NCI-H460 (cell line): ENCODE data around the gene CHP2. TPM values are rescaled to one million over a fixed set of nuclear protein-coding genes. Genes with fewer than 3 reads are reported as not detected.
"Not testable (repeated sequence)": the region's sequence is repeated elsewhere in the genome, so short reads cannot be mapped to it uniquely, and the experiment has no call there.

ENCODE experiments used
- DNase-seq: peaks from one replicate; pipeline ENCODE4 v3.0.0-alpha.2; 2016; ENCODE audit warnings: low read depth; ENCODE audit errors: extremely low read depth
- total RNA-seq: library from RNA; depleted of rRNA; stranded (reverse); fragments of >200 nt; shearing (Covaris generic); gene quantifications from 2 replicates; pipeline ENCODE4 v1.2.3, GENCODE V29; 2014

CHP2 gene
- total RNA-seq, 1 experiment from 2014 or later, result not detected

DNA sequence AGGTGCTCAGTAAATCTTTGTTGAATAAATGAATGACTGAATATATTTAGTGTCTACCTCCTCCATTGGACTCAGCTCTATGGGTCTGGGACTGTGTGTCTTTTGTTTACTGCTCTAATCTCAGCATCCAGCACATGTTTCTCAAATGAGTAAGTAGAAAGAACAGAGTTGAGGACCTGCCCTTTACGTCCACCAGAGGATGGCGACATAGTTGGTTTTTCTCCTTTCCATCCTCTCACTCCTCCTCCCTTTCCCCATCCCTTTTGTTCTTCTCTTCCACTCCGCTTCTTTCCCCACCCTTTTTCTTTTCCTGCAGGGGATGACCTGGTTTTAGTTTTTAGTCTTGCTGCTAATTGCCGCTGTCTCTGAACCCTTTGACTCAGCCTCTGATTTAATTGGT is 12.1 kb upstream of the CHP2 start:
- no peak for DNase-seq

DNA sequence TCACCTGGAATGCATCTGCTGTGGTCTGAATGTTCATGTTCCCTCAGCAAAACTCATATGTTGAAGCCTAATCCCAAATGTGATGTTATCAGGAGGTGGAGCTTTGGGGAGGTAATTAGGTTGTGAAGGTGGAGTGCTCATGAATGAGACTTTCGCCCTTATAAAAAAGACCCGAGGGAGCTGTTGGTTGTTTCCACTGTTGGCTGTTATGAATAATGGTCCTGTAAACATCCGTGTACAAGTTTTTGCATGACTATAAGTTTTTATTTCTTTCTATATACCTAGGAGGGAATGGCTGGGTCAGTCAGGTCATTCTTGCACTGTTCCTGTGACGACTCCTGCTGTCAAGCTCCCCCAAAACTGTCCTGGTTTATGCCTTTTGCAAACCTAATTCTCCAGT is 9.6 kb upstream of the CHP2 start:
- DNase-seq, result no peak

DNA sequence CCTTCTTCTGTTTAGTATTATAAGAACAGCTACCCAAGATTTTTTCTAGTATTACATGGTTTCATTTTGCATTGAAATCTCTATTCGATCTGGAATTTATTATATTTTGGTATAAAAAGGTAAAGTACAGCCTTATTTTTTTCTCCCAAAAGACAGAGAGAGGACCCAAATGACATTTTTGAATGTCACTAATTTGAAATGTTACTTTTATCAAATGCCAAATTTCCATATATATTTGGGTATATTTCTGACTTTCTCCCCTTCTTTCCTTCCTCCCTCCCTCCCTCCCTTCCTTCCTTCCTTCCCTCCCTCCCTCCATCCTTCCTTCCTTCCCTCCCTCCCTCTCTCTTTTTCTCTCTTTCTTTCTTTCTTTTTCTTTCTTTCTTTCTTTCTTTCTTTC is 6.2 kb upstream of the CHP2 start:
- no peak for DNase-seq

DNA sequence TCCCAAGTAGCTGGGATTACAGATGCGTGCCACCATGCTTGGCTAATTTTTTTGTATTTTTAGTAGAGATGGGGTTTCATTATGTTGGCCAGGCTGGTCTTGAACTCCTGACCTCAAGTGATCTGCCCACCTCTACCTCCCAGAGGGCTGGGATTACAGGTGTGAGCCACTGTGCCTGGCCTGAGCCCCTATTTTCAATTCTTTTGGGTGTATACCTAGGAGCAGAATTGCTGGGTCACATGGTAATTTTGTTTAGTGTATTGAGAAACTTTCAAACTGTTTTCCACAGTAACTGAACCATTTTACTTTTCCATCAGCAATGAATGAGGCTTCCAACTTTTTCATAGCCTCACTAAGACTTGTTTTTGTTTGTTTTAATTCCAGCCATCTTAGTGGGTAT is 3.8 kb upstream of the CHP2 start:
- not testable (repeated sequence) for DNase-seq

DNA sequence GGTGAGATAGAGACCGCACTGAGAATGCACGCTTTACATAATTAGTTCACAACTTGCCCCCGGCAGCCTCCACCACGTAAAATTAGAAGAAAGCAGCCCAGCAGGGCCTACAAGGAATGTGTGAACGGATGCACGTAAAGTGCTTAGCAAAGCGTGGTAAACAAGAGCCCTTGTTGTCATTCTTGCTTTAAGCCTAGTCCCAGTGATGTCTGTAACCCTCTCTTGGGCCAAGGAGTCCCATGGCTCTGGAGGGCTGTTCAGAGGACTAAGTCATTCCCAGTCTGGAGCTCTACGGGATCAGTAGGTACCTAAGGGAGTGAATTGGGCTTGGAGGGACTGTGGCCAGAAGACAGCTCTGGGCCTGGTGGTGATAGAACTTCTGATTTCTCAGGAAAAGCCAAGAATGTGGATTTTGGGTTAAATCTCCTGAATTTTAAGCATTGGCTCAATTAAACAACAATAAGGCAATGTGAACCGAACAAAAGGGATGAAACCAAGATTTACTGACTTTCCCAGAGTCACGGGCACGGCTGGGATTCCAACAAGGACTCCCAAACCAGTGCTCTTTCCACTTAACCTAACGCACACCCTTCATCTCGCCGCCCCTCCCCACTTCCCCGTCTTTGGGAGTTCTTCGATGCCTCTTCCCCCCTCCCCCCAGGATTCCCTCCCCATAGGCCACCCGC is 775 bp upstream of the CHP2 start:
- DNase-seq, result no peak

DNA sequence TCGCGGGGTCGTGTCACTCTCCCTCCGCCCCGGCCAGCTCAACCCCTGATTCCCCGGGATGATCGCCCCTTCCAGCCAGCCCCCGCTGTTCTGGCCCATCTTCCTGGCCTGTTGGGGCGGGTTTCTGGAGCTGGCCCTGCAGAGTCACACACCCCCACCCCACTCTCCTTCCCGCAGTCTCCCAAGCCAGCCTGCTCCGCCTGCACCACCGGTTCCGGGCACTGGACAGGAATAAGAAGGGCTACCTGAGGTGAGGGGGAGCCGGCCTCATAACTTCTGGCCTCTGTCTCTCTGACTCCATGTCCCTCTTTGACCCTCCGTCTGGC is 621 bp downstream of the CHP2 start:
- DNase-seq, result no peak

DNA sequence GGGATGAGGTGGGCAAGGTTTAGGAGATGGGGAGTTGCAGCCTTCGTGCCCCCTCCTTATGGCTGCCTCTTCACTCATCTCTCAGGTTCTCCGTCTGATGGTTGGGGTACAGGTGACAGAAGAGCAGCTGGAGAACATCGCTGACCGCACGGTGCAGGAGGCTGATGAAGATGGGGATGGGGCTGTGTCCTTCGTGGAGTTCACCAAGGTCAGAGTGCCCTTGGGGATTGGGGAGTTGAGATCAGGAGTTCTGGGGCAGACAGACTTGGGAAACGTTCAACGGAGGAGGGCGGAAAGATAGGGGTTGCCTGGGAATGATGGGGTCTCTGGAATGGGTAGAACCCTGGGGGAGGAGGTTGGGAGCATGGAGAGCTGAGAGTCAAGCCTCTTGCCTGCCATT is 2.3 kb downstream of the CHP2 start:
- DNase-seq, result no peak

DNA sequence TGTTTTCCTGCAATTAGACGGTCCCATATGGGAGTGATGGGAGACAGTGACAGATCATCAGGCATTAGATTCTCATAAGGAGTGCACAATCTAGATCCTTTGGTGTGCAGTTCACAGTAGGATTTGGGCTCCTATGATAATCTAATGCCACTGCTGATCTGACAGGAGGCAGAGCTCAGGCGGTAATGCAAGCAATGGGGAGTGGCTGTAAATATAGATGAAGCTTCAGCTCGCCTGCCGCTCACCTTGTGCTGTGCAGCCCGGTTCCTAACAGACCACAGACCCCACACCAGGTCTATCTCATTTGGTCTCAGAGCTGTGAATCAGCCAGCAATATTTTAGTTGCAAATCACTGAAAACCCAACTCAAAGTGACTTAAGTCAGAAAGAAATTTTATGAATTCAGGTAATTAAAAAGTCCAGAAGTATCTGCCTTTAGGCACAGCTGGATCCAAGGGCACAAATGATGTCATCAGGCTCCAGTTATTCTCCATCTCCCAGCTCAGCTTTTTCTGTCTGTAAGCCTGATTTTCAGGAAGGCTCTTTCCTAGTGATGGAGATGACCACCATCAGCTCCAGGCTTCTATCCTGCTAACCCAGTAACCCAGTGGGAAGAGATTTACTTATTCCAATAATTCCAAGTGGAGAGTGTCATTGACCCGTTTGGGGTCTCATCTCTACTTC is 3.3 kb downstream of the CHP2 start:
- no peak for DNase-seq

DNA sequence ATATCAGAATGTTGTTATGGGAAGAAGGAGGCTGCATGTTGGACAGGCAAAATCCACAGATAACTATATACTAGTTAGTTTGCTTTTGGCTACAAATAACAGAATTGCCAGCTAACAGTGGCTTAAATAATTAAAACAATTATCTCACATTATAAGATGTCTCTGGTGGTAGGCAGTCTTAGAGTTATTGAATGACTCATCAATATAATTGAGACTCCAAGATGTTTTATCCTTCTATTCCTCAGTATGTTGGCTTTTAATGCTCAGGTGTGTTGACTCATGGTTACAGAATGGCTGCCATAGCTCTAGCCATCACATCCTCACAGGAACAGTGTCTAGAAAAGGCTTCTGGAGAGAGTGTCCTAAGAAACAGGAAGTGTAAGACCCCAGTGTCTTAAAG is 11.1 kb downstream of the CHP2 start:
- no peak for DNase-seq

DNA sequence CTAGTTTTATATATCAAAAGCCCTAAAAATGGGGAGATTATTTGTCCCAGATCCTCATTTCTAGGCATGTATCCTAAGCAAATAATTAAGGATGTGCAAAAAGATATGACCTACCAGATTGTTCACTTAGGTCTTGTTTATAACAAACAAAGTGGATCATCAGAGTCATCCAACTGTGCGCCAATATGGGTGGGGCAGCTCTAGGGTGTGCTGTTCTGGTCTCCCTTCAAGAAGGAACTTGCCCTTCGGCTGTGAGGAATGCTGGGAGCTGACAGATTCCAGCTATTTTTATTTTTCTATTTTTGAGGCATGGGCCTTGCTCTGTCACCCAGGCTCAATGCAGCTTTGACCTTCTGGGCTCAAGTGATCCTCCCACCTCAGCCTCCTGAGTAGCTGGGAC is 13.8 kb downstream of the CHP2 start:
- no peak for DNase-seq

DNA sequence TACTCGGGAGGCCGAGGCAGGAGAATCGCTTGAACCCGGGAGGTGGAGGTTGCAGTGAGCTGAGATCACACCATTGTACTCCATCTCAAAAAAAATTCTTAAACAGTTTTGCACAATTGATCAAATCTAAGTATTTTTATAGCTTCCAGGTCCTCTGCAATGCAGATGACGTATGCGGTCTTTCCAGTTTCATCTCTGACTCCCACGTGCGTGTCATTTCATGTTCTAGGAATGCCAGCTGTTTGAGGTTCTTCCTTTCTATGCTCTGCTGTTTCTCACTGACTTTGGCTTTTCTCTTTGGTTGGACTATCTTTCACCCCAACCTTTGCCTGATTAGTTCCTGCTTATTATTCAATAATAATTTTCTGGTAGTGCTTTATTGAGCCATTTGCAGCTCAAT is 16.2 kb downstream of the CHP2 start:
- DNase-seq, result no peak

DNA sequence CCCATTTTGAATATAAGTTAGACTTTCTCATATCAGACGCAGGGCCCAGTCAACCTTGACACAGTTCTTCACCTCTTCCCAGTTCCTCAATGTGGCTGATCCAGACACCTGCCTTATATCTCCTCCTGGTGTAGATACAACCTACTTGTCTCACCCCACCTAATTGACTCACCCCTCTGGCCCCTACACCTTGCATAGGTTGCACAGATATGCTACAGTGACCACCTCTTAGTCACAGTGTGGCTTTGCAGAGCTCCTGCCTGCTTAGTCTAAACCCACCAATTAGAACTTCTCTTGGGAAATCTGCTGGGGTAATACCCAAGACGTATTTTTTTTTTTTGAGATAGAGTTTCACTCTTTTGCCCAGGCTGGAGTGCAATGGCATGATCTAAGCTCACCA is 16.8 kb downstream of the CHP2 start:
- DNase-seq, result no peak

DNA sequence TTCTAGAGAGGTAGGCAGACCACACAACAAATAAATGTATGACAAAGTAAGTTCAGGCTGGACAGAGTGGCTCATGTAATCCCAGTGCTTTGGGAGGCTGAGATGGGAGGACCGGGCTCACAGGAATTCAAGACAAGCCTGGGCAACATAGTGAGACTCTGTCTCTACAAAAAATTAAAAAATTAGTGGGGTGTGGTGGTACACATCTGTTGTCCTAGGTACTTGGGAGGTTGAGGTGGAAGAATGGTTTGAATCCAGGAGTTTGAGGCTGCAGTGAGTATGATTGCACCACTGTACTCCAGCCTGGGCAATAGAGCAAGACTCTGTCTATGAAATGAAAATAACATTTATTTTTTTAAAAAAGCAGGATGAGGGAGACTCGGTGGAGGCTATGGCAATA is 18.5 kb downstream of the CHP2 start:
- DNase-seq, result no peak

DNA sequence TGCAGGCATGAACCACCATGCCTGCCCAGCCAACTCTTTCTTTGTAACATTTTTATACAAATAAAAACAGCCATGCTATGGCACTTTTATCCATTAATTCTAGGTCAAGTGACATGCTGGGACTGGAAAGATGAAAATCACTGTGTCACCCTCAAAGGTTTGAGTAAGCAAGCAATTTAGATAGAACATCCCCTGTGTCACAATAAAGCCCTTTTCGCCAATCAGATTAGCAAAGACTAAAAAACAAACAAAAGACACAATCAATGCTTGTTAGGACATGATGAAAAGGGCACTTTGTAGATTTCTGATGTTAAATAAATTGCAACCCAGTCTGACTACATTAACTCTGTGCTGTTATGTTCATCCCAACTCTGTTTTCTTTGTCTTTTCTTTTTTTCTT is 26.4 kb downstream of the CHP2 start:
- DNase-seq, result no peak

DNA sequence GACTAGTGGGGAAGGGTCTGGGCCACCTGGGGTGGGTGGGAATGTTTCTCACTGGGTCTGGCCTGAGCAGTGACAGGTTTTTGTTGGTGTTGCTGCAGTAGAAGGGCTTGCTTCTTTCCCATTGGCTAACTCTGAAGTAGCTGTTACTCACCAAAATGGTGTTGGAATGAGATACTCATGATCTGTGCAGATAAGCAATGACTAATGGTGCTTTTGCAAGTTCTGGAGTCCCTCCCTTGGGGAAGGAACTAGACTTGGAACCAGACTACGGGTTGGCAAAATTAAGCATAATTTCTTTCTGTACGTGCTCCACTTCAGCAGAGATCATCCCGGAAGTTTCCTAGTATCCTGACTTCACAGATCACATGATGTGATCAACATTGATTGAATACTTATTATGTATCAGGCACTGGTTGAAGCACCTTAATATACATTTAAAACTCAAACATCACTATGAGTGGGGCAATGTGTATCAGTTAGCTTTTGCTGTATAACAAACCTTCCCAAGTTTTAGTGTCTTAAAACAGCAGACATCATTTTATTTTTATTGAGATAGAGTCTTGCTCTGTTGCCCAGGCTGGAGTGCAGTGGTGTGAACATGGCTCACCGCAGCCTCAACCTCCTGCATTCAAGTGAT is 30.1 kb downstream of the CHP2 start:
- DNase-seq, result no peak

DNA sequence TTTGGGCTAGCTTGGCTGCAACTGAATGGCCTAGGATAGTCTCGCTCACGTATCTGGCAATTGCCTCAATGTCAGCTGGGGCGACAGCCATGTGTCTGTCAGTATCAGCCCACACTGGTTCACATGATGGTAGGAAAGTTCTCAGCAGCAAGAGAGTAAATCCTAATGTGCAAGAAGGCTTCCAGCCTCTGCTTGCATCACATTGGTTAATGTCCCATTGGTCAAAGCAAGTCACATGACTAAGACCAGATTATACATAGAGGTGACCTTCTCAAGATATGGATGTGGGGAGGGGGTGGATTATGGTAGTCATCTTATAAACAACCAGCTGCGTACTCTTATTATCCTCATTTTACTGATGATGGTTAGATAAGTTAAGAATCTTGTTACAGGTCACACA is 31.0 kb downstream of the CHP2 start:
- no peak for DNase-seq

DNA sequence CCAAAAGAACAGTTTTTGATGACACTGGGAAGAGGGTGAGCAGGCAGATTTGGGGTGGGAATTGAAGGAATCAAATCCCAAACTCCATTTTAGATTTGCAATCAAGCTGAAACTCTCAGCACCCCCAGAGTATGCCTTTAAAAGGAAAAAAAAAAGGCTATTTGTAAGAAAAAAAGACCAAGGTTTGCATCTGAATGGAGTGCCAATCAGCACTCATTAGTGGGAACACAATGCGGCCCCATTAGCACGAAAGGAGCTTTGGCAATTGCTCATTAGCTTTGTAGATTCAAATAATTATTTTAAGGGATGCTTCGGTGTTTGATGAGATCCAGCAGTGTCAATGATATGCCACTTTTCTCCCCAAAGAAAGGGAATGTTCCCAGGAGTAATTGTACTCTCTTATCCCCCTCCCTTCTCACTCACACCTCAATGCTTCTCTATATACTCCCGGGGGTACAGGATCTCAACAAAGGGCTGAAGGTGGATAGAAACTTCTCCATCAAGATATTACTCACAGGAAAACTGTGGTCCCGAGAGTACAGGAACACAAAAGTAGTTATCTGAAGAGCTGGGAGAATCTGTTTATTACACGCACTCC is 32.2 kb downstream of the CHP2 start:
- DNase-seq, result no peak

DNA sequence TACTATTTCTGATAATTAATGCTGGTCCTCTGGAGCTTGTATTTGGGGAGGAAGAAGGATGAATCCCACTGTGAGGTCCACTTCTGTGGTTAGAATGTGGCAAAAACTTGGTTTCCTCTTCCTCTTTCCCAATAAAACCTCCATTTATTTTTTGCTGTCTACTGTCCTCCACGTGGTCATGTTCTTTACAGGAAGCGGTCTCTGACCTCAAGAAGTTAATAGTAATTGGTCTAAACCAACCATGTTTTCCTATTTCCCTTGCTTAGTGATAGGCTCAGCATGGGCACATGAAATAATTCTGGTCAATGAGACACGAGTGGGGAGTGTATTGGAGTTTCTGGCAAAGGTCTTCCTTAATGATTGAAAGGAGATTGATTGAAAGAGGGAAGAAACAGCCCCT is 33.9 kb downstream of the CHP2 start:
- no peak for DNase-seq

DNA sequence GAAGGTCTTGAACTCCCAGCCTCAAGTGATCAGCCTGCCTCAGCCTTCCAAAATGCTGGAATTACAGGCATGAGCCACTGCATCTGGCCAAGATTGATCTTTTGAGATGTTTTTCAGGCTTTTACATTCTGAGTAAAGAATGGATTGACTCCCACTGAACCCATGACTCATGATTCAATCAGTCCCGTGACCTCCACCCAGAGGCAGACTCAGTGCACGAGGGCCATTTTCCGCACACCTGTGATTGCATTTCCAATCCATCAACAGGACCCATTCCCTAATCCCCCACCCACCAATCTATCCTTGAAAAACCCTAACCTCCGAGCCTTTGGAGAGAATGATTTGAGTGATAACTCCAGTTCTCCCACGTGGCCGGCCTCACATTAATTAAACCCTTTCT is 40.6 kb downstream of the CHP2 start:
- no peak for DNase-seq

DNA sequence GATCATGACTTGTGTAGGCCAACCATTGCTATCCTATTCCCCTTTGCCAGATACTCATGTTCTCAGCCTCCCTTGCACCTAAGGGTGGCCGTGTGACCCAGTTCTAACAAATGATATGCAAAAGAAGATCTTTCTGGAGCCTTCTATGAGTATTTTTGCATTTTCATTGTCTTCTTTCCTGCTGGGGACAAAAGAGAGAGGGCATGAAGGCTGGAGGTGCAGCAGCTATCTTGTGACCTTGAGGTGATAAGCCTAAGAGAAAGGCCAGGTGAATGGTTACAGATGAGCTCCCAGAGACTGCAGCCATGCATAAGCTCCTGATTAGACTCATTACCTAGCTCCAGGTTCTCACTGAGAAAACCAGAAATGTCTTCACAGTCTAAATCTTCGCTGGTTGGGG is 42.1 kb downstream of the CHP2 start:
- DNase-seq, result no peak

DNA sequence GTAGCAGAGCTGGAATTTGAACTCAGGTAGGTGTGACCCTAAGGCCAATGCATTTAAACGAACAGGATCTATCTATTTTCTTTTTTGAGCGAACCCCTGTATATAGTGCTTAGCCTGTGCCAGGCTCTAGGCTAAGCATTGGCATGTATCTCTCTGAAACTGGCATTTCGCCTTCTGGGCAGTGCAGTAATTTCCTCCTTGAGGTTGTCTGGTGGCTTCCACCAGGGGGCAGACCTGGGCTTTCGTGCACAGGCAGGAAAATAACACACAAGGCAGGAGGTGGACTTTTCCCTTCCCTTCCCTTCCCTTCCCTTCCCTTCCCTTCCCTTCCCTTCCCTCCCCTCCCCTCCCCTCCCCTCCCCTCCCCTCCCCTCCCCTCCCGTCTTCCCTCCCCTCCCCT is 46.6 kb downstream of the CHP2 start:
- DNase-seq, result peak; percentile 65

DNA sequence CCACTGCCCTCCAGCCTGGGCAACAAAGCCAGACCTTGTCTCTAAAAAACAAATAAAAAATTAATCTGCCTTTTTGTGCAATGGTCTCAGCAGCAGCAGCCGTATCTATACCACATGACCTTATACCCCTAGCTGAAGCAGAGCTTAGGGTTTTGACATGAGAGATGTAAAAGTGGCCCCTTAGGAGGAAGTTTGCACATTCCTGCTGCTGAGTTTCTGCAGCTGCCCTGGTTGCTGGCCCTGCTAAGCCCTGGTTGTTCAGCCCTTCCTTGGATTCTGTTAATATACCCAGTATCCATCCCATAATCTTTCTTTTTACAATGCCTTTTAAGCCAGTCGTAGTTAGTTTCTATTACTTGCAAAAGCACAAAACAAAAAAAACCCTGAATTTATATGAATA is 48.0 kb downstream of the CHP2 start:
- DNase-seq, result no peak
